ENCODE measurements around the gene WDR59.

The WDR59 gene

DNA sequence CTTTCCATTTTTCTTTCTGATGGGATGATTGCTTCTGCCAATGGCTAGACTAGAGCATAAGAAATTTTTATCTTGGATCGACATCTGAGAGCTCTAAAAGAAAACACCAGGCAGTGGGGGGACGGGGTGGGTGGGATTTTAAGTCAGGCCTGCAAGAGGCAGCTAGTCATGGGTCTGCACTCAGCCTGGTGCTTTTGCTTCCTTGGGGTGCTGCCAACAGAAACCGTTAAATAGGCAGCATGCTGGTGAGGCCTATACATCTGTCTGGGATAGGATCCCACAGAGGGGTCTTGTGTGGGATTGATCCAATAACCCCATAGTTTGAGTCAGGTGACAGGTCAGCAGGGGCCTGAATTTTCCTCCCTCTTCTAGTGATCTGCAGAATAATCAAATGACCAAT, 40.8 kb upstream of the WDR59 start:
- TF ChIP-seq, protein P1, sequence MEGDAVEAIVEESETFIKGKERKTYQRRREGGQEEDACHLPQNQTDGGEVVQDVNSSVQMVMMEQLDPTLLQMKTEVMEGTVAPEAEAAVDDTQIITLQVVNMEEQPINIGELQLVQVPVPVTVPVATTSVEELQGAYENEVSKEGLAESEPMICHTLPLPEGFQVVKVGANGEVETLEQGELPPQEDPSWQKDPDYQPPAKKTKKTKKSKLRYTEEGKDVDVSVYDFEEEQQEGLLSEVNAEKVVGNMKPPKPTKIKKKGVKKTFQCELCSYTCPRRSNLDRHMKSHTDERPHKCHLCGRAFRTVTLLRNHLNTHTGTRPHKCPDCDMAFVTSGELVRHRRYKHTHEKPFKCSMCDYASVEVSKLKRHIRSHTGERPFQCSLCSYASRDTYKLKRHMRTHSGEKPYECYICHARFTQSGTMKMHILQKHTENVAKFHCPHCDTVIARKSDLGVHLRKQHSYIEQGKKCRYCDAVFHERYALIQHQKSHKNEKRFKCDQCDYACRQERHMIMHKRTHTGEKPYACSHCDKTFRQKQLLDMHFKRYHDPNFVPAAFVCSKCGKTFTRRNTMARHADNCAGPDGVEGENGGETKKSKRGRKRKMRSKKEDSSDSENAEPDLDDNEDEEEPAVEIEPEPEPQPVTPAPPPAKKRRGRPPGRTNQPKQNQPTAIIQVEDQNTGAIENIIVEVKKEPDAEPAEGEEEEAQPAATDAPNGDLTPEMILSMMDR (IDR thresholded peaks at IDR 0.05) = no peak
- no peak for TF ChIP-seq ZFX (IDR thresholded peaks at IDR 0.05; ENCODE audit: borderline replicate concordance)
- H3K27ac ChIP-seq = no peak overlapping the region

DNA sequence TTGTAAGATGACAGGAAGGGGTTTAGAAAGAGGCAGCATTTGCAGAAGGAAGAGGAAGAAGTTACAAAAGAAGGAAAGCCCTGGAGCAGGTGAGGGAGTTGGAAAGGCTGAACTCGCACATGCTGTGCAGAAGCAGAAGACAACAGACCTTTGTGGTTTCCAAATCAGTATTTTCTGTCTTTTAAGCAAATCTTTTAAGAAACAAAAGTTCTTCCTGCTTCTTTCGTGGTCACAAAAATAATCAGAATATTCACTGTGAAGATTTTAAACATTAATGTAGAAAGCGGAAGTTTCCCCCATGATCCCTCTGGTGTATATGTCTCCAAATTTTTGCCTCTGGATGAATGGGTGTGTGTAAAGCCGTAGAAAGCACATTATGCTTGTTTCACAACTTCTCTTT, 39.7 kb upstream of the WDR59 start:
- H3K27ac ChIP-seq = no peak overlapping the region
- no peak for TF ChIP-seq ZFX (IDR thresholded peaks at IDR 0.05; ENCODE audit: borderline replicate concordance)
- TF ChIP-seq, protein P1 (IDR thresholded peaks at IDR 0.05) = no peak

DNA sequence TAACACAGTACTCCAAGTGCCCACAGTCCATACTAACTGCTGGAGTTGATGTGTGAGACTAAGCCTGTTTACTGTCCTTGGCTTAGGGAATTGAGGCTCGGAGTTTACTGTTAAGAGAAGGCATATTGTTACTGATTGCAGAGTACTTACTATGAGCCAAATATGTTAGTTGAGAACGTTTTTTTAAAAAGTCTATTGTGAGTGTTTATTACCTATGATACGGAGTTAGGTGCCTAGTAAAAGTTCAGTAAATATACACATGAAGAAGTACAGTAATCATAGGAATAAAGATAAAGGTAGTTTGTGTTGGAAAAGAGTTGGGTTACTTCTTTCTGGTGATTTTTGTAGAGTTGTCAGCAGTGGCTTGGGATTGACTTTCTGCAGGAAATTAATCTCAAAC, 39.3 kb upstream of the WDR59 start:
- H3K27ac ChIP-seq = no peak overlapping the region
- TF ChIP-seq, protein P1 (IDR thresholded peaks at IDR 0.05) = no peak
- no peak for TF ChIP-seq ZFX (IDR thresholded peaks at IDR 0.05; ENCODE audit: borderline replicate concordance)

DNA sequence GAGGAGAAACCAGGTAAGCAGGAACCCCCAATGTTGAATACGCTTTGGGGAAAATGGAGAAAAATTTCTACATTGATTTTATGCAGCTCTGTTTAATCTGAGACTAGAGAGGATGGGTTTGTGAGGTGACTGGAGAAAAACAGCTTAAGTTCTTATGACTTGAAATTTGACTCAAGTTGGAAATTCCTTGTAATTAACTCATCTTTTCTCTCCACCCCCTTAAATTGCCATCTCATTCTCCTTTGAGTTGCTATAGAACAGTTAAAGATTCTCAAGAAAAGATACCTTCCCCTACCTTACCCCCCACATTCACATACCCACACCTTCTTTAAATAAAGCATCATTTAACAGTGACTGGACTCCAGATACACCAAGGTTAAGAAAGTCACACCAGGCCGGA, 38.1 kb upstream of the WDR59 start:
- H3K27ac ChIP-seq = no peak overlapping the region
- TF ChIP-seq ZFX (IDR thresholded peaks at IDR 0.05; ENCODE audit: borderline replicate concordance) = no peak
- TF ChIP-seq, protein P1 (IDR thresholded peaks at IDR 0.05) = no peak

DNA sequence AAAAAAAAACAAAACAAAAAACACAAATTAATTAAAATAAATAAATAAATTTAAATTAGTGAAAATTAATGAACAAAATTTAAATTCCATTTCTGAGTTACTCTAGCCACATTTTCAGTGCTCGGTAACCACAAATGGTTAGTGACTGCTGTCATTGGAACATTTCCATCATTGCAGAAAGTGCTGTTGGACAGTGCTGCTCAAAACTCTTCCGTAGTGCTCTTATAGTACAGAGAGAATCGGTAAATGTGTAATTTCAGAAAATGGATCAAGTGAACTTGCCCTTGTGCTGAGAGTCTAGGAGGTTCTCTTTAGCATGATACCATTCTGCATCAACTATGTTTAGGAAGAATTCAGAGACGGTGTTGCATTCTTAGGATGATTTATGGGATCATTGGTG, 37.6 kb upstream of the WDR59 start:
- no peak for TF ChIP-seq ZFX (IDR thresholded peaks at IDR 0.05; ENCODE audit: borderline replicate concordance)
- TF ChIP-seq, protein P1 (IDR thresholded peaks at IDR 0.05) = no peak
- H3K27ac ChIP-seq = no peak overlapping the region

DNA sequence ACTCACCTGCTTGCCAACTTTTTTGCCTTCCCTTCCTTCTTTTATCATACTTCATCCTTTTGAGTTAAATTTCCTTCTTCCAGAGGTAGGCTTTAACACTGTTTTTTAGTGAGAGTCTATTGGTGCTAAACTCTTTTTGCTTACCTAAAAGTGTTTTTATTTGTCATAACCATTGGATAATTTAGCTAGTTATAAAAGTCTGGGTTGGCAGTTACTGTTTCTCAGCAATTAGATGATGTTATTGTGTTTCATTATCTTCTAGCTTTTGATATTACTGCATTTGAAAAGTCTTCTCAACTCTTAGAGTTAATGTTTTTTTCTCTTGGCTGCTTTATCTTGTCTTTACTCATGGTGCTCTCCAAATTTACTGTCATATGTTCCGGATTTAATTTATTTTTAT, 36.5 kb upstream of the WDR59 start:
- H3K27ac ChIP-seq = no peak overlapping the region
- TF ChIP-seq, protein P1 (IDR thresholded peaks at IDR 0.05) = no peak
- TF ChIP-seq ZFX (IDR thresholded peaks at IDR 0.05; ENCODE audit: borderline replicate concordance) = no peak

DNA sequence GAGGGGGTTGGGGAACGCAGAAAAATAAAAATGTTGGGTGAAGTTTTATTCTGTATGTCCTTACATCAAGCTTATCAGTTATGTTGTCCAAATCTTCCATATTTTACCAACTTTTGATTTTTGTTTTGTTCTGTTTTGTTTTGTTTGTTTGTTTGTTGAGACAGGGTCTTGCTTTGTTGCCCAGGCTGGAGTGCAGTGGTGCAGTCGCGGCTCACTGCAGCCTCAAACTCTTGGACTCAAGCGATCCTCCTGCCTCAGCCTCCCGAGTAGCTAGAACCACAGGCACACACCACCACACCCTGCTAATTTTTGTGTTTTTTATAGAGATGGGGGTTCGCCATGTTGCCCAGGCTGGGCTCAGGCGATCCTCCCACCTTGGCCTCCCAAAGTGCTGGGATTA, 34.7 kb upstream of the WDR59 start:
- TF ChIP-seq, protein P1 (IDR thresholded peaks at IDR 0.05) = no peak
- TF ChIP-seq ZFX (IDR thresholded peaks at IDR 0.05; ENCODE audit: borderline replicate concordance) = no peak
- H3K27ac ChIP-seq = no peak overlapping the region

All from 22Rv1 (cell line).